GM19239 (cell line): ENCODE measurements around the gene AMOT.
"Not testable (repeated sequence)": the region's sequence is repeated elsewhere in the genome, so short reads cannot be mapped to it uniquely, and the experiment has no call there.

Experiments used
- DNase-seq: peaks from one replicate; pipeline ENCODE4 v3.0.0; 2011; ENCODE audit warnings: low spot score; ENCODE audit not compliant: insufficient read length
- FAIRE-seq: peaks from 2 replicates; lab custom pipeline; 2011; peaks lifted over from hg19 to GRCh38; lab: Jason Lieb, UNC

AMOT gene

GRCh38 chrX:112840382-112841113, at the start of gene AMOT:
TSS of gene AMOT (minus strand) at chrX:112840831. CDS start at chrX:112823126, 17,705 bp downstream.
- DNase-seq (no peak), FAIRE-seq (peak; percentile 80)

GRCh38 chrX:112889400-112889799, 48.8 kb upstream of the AMOT start:
- no peak for DNase-seq
- no peak for FAIRE-seq

- FAIRE-seq, result peak; percentile 69
- no peak for DNase-seq
These were observed 48.3 kb upstream of the AMOT start for GRCh38 chrX:112888916-112889315.

GRCh38 chrX:112877771-112878173, 37.1 kb upstream of the AMOT start:
- FAIRE-seq, result peak; percentile 88
- DNase-seq, result no peak

- DNase-seq (no peak), FAIRE-seq (peak; percentile 39)
These were observed 34.0 kb upstream of the AMOT start for GRCh38 chrX:112874614-112875013.

- FAIRE-seq, result peak; percentile 31
- DNase-seq, result no peak
These were observed 33.5 kb upstream of the AMOT start for GRCh38 chrX:112874175-112874574.

- DNase-seq (no peak), FAIRE-seq (no peak)
These were observed 28.0 kb upstream of the AMOT start for GRCh38 chrX:112868586-112868985.

GRCh38 chrX:112867570-112867969, 26.9 kb upstream of the AMOT start:
- FAIRE-seq, result peak; percentile 82
- DNase-seq, result no peak

- FAIRE-seq (no peak), DNase-seq (no peak)
These were observed 25.5 kb upstream of the AMOT start for GRCh38 chrX:112866175-112866574.

GRCh38 chrX:112865464-112866025, 24.9 kb upstream of the AMOT start:
- no peak for FAIRE-seq
- no peak for DNase-seq

GRCh38 chrX:112863850-112864249, 23.2 kb upstream of the AMOT start:
- FAIRE-seq (no peak), DNase-seq (no peak)

GRCh38 chrX:112857478-112857878, 16.8 kb upstream of the AMOT start:
- no peak for DNase-seq
- FAIRE-seq, result no peak

GRCh38 chrX:112854901-112855300, 14.3 kb upstream of the AMOT start:
- not testable (repeated sequence) for DNase-seq, FAIRE-seq

- FAIRE-seq, result no peak
- DNase-seq, result no peak
These were observed 12.2 kb upstream of the AMOT start for GRCh38 chrX:112852851-112853250.

GRCh38 chrX:112851806-112852205, 11.2 kb upstream of the AMOT start:
- DNase-seq (peak; percentile 44), FAIRE-seq (no peak)

GRCh38 chrX:112851161-112851779, 10.6 kb upstream of the AMOT start:
- FAIRE-seq, result peak; percentile 97
- DNase-seq, result peak; percentile 43

GRCh38 chrX:112849016-112849415, 8.4 kb upstream of the AMOT start:
- FAIRE-seq, result peak; percentile 61
- DNase-seq, result no peak

- DNase-seq (no peak), FAIRE-seq (no peak)
These were observed 6.2 kb upstream of the AMOT start for GRCh38 chrX:112846782-112847181.

GRCh38 chrX:112846187-112846586, 5.6 kb upstream of the AMOT start:
- DNase-seq (no peak), FAIRE-seq (no peak)

- FAIRE-seq (peak; percentile 45), DNase-seq (no peak)
These were observed 3.6 kb upstream of the AMOT start for GRCh38 chrX:112844250-112844649.

GRCh38 chrX:112841820-112842157, 1.2 kb upstream of the AMOT start:
- FAIRE-seq, result no peak

More at GRCh38 chrX:112841820-112842157, 1.2 kb upstream of the AMOT start:
- no peak for DNase-seq
